Mucosa of rectum (tissue), 2 donors: ENCODE data around the gene POLR2A.
A peak's percentile ranks its signal among the peaks of the same experiment; 100 is the strongest.

Experiments used
- H3K27ac ChIP-seq, 2 donors: one replicate each; pipeline ENCODE4 v1.7.0; 2013; ENCODE audit warnings: inconsistent platforms in 2 of 2, low read depth in 2 of 2, low read length in 2 of 2
- H3K27me3 ChIP-seq, 2 donors: one replicate each; pipeline ENCODE4 v1.7.0; 2013; ENCODE audit warnings: low read length in 2 of 2; ENCODE audit not compliant: control insufficient read depth in 2 of 2, insufficient read depth in 2 of 2
- H3K36me3 ChIP-seq, 2 donors: one replicate each; pipeline ENCODE4 v1.7.0; 2013; ENCODE audit warnings: low read length in 2 of 2; ENCODE audit not compliant: control insufficient read depth in 2 of 2, insufficient read depth in 2 of 2
- H3K4me1 ChIP-seq, 2 donors: one replicate each; pipeline ENCODE4 v1.7.0; 2013; ENCODE audit warnings: low read length in 2 of 2, mild to moderate bottlenecking in 1 of 2; ENCODE audit not compliant: control insufficient read depth in 2 of 2, insufficient read depth in 2 of 2
- H3K4me3 ChIP-seq, 2 donors: one replicate each; pipeline ENCODE4 v1.7.0; 2013; ENCODE audit warnings: low read length in 2 of 2
- H3K9ac ChIP-seq, 2 donors: one replicate each; pipeline ENCODE4 v1.7.0; 2013; ENCODE audit warnings: low read length in 2 of 2, low read depth in 1 of 2, mild to moderate bottlenecking in 1 of 2
- H3K9me3 ChIP-seq, 2 donors: one replicate each; pipeline ENCODE4 v1.7.0; 2013; ENCODE audit warnings: low read length in 2 of 2; ENCODE audit not compliant: control insufficient read depth in 2 of 2
- donor health status: healthy.
- donor health status: Normal muscosa, but diverticular disease.

POLR2A gene

GRCh38 chr17:7440834-7441195 lies 43.4 kb upstream of the POLR2A start:
- H3K9me3 ChIP-seq: no peaks in the 10 kb centered on the region
- no peak overlapping the region for H3K4me3 ChIP-seq
- H3K27me3 ChIP-seq: peaks cover 20 to 23% of the 10 kb centered on the region in 2 donors
- peaks cover 27 to 47% of the 10 kb centered on the region in 2 donors for H3K4me1 ChIP-seq
- H3K27ac ChIP-seq: no peak overlapping the region
- no peaks in the 10 kb centered on the region for H3K36me3 ChIP-seq
- H3K9ac ChIP-seq: no peak overlapping the region

- Histone ChIP-seq H3K9me3 (no peaks in the 10 kb centered on the region), H3K9ac (no peak overlapping the region), H3K36me3 (no peaks in the 10 kb centered on the region), H3K27ac (no peak overlapping the region), H3K4me3 (no peak overlapping the region), H3K4me1 (peaks cover 28 to 43% of the 10 kb centered on the region in 2 donors), H3K27me3 (peaks cover 20 to 23% of the 10 kb centered on the region in 2 donors)
Observed at GRCh38 chr17:7441266-7441665, 42.9 kb upstream of the POLR2A start.

- no peak overlapping the region for H3K4me3 ChIP-seq
- no peak overlapping the region for H3K27ac ChIP-seq
- H3K36me3 ChIP-seq: no peaks in the 10 kb centered on the region
- peaks cover 25 to 29% of the 10 kb centered on the region in 2 donors for H3K27me3 ChIP-seq
- no peaks in the 10 kb centered on the region for H3K9me3 ChIP-seq
- peaks cover 25 to 35% of the 10 kb centered on the region in 2 donors for H3K4me1 ChIP-seq
- H3K9ac ChIP-seq: no peak overlapping the region
Observed at GRCh38 chr17:7442142-7442541, 42.0 kb upstream of the POLR2A start.

GRCh38 chr17:7443499-7444485 lies 40.4 kb upstream of the POLR2A start:
- H3K27ac ChIP-seq: no peak overlapping the region
- H3K27me3 ChIP-seq: peaks cover 25 to 33% of the 10 kb centered on the region in 2 donors

GRCh38 chr17:7444682-7445618 lies 39.2 kb upstream of the POLR2A start, which contains the start of gene CHRNB1:
CHRNB1 (plus strand) TSS chr17:7445061; CDS start chr17:7445128, 67 bp downstream.
- no peaks in the 10 kb centered on the region for H3K9me3 ChIP-seq
- H3K27me3 ChIP-seq: peaks cover 23 to 24% of the 10 kb centered on the region in 2 donors
- H3K4me3 ChIP-seq: peak within 1 kb of the TSS; percentile 53 to 64
- peak within 1 kb of the TSS; percentile 6 to 41 for H3K9ac ChIP-seq
- peak within 1 kb of the TSS; percentile 45 to 67 for H3K27ac ChIP-seq
- H3K4me1 ChIP-seq: peaks cover 14 to 15% of the 10 kb centered on the region in 2 donors
- H3K36me3 ChIP-seq: no peaks in the 10 kb centered on the region

More at GRCh38 chr17:7443499-7444485, 40.4 kb upstream of the POLR2A start:
- no peak overlapping the region for H3K9ac ChIP-seq
- H3K4me1 ChIP-seq: peaks cover 19 to 23% of the 10 kb centered on the region in 2 donors
- H3K9me3 ChIP-seq: no peaks in the 10 kb centered on the region
- H3K4me3 ChIP-seq: no peak overlapping the region
- no peaks in the 10 kb centered on the region for H3K36me3 ChIP-seq

- peak overlapping the region; percentile 6 to 41 for H3K9ac ChIP-seq
- peaks cover 9 to 14% of the 10 kb centered on the region in 2 donors for H3K4me1 ChIP-seq
- H3K27ac ChIP-seq: peak overlapping the region; percentile 45 to 67
- H3K27me3 ChIP-seq: peaks cover 17 to 18% of the 10 kb centered on the region in 2 donors
- H3K36me3 ChIP-seq: no peaks in the 10 kb centered on the region
- peak overlapping the region; percentile 53 to 64 for H3K4me3 ChIP-seq
- H3K9me3 ChIP-seq: no peaks in the 10 kb centered on the region
Observed at GRCh38 chr17:7445619-7445968, 38.6 kb upstream of the POLR2A start.

GRCh38 chr17:7448461-7448860 lies 35.7 kb upstream of the POLR2A start:
- Histone ChIP-seq H3K4me3 (no peak overlapping the region), H3K36me3 (no peaks in the 10 kb centered on the region), H3K9me3 (no peaks in the 10 kb centered on the region), H3K27ac (no peak overlapping the region), H3K4me1 (peaks cover 5 to 13% of the 10 kb centered on the region in 2 donors), H3K27me3 (peaks cover 5 to 14% of the 10 kb centered on the region in 2 donors), H3K9ac (no peak overlapping the region)

- no peaks in the 10 kb centered on the region for H3K9me3 ChIP-seq
Observed at GRCh38 chr17:7459961-7460545, 24.1 kb upstream of the POLR2A start.

GRCh38 chr17:7460850-7461660 lies 23.1 kb upstream of the POLR2A start:
- Histone ChIP-seq H3K4me3 (no peak overlapping the region), H3K4me1 (peaks cover 3 to 5% of the 10 kb centered on the region in 2 donors), H3K9ac (no peak overlapping the region), H3K27ac (no peak overlapping the region), H3K9me3 (no peaks in the 10 kb centered on the region), H3K36me3 (peaks cover 10 to 11% of the 10 kb centered on the region in 2 donors), H3K27me3 (no peaks in the 10 kb centered on the region)

More at GRCh38 chr17:7459961-7460545, 24.1 kb upstream of the POLR2A start:
- Histone ChIP-seq H3K4me1 (peaks cover 3 to 5% of the 10 kb centered on the region in 2 donors), H3K27ac (no peak overlapping the region), H3K9ac (no peak overlapping the region), H3K36me3 (peaks cover 10 to 11% of the 10 kb centered on the region in 2 donors), H3K27me3 (no peaks in the 10 kb centered on the region), H3K4me3 (no peak overlapping the region)
